SHP77 (cell line): ENCODE data around the gene EHBP1.
"Not testable (repeated sequence)": the region's sequence is repeated elsewhere in the genome, so short reads cannot be mapped to it uniquely, and the experiment has no call there.

Experiments used
- DNase-seq, 2 experiments: peaks; one replicate each; lab custom pipeline; 2025; lab: John Stamatoyannopoulos, UW

The EHBP1 gene

DNA sequence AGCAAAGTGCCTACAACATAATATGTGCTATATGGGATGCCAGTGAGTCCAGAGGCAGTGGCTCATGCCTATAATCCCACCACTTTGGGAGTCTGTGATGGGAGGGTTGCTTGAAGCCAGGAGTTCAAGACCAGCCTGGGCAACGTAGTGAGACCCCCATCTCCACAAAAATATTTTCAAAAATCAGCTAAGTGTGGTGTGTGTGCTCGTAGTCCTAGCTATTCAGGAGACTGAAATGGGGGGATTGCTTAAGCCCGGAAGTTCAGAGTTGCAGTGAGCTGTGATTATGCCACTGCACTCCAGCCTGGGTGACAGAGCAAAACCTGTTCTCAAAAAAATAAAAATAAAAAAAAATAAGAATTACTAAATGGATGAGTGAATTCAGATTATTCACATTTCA is 368.5 kb downstream of the EHBP1 start:
- DNase-seq, result no peak

DNA sequence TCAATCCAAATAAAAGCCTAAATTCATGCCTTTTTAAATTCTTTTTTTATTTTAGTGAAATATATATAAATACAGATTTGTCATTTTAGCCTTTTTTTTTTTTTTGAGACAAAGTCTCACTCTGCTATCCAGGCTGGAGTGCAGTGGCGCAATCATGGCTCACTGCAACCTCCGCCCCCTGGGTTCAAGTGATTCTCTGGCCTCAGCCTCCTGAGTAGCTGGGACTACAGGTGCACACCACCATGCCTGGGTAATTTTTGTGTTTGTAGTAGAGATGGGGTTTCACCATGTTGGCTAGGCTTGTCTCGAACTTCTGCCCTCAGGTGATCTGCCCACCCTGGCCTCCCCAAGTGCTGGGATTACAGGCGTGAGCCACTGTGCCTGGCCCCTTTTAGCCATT is 368.9 kb downstream of the EHBP1 start:
- not testable (repeated sequence) for DNase-seq

DNA sequence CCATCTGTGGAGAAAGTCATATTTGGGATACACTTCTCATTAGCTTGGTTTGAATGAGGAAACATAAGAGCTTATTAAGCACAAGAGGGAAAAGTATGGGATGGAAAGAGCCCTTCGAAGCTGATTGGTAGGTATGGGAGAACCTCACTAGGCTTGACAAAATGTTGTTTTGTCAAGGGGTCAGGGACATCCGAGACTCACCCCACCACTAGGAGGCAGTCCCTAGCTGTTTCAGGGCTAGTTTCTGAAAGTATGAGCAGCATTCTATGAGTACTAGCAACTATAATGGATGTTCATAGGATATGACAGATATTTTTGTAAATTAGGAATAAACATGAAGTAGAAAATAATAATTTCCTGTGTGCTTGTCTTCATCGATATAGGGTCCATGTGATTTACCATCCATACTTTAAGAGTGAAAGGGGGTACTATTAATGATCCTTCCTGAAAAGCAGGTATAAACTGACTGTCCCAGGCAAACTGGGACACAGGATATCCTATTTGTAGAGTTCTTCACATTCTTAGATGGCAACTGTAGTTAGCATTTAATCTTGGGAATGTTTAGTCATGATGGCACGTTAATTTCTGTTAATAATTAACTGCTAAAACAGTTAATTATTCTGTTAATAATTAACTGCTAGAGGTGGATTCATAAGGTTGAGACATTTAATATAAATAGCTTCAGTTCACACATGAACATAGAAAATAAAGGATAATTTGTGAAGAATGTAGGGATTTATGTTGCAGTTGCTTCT is 373.5 kb downstream of the EHBP1 start:
- DNase-seq, result no peak

DNA sequence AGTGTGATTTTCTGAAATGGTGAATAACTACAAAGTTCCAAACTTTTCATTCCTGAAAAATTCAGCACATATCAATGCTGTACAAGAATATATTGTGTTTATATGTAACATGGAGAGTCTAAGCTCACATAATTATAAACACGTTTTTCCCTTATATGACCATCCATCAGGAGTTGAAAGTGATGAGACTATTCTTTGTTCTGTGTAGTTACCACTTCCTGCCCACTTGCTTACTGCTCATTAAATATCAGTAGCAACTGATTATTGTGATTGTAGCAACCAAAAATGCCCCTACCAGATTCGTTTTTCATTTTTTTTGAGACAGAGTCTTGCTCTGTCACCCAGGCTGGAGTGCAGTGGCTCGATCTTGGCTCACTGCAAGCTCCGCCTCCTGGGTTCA is 375.9 kb downstream of the EHBP1 start:
- DNase-seq, result no peak

DNA sequence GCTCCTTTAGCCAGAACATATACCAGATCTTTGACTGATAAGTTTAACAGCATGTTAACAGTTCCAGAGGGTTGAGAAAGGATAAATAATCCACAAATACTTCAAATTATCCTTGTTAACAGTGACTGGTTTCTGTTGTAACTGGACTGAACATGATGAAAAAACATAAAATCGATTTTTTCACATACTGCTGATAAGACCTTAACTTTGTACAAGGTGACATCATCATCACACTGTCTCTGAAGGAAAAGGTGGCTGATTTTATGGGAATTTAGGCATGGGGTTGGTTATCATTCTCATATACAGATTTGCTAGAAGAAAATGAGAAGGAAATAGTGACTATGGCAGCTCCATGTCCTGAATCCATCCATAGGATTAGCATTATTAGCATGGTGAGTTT is 381.2 kb downstream of the EHBP1 start:
- DNase-seq, result no peak

DNA sequence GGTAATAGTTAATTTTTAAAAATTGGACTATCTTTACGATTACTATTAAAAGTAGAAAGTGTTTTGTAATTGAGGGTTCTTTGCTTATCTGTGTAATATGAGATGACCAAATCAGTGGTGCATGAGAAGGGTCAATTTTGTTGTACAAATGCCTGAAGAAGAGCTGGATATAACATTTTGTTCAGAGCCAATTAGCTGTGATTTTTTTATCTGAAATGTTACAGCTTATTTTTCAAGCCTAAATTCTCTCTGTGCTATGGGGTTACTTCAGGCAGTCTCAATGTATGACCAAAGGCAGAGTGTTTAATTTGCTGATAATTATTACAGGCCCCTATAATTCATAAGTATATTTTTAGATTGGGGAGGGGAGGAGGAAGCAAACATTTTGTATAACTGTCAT is 386.9 kb downstream of the EHBP1 start:
- no peak for DNase-seq

DNA sequence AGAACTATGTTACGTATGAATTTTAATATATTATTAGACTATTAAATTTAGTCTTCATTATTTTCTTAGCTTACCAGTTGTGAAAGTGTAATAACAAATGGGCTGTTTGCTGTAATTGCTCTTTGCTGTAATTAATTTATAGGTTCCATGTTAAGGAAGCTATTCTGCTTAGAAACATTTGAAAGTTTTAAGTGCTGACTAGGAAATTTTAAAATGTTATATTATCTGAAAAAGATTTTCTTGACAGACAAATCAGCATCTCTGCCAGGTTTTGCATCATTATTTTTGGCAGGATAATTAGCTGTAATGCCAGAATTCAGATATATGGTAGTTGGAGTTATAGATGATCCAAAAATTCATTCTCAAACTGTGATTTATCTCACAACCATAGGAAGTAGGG is 387.3 kb downstream of the EHBP1 start:
- no peak for DNase-seq

DNA sequence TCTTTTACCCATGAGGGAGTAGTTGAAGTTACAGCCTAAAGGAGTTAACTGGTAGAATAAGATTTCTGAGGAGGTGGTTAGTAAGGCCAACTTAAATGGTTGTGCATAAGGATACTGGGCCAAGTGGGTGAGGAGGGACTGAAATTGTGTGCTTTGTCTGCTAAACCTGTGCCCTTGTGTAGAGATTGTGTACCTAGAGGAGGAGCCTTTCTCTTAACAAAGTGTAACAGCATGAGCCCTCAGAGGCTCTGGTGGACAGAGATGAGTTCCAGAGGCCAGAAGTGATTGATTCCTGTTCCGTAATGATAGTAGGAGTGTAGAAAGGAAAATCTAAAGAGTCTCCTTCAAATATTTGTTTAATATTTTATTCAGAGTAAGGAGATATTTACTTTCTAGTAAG is 388.0 kb downstream of the EHBP1 start:
- no peak for DNase-seq
